WTC11 (cell line): ENCODE measurements around the gene ADM. TPM values are rescaled to one million over a fixed set of nuclear protein-coding genes. Genes with fewer than 3 reads are reported as not detected.

ENCODE experiments used
- ATAC-seq: fragments of 200-7000 bp; cut with Tn5 transposase; 2 replicates; pipeline ENCODE4 v1.10.0; 2021; ENCODE audit warnings: mild to moderate bottlenecking, moderate library complexity
- CTCF ChIA-PET: fragments of 300-600 bp; sonication (Branson Sonifier 250); formaldehyde crosslinking; loops from one replicate; lab custom pipeline; 2021; ENCODE audit warnings: antibody characterized with exemption; lab: Charles Lee
- POLR2A ChIA-PET: fragments of 350-600 bp; sonication (Branson Sonifier 250); formaldehyde crosslinking; loops from one replicate; lab custom pipeline; 2021; ENCODE audit warnings: antibody characterized with exemption; lab: Charles Lee
- DNase-seq: peaks from one replicate; pipeline ENCODE4 v3.0.0; 2021; ENCODE audit warnings: low spot score
- H3K27ac Mint-ChIP-seq: 2 replicates; pipeline ENCODE4 v1.8.0; 2021; ENCODE audit warnings: mixed read lengths
- H3K27me3 Mint-ChIP-seq: 2 replicates; pipeline ENCODE4 v1.8.0; 2021; ENCODE audit warnings: low read depth, mild to moderate bottlenecking, moderate library complexity, mixed read lengths
- H3K36me3 Mint-ChIP-seq: 2 replicates; pipeline ENCODE4 v1.8.0; 2021; ENCODE audit warnings: mixed read lengths
- H3K4me1 Mint-ChIP-seq: 2 replicates; pipeline ENCODE4 v1.8.0; 2022; ENCODE audit warnings: mixed read lengths
- H3K4me3 Mint-ChIP-seq: 2 replicates; pipeline ENCODE4 v1.8.0; 2021; ENCODE audit warnings: mild to moderate bottlenecking, moderate library complexity, mixed read lengths
- H3K9me3 Mint-ChIP-seq: 2 replicates; pipeline ENCODE4 v1.8.0; 2021; ENCODE audit warnings: mixed read lengths
- ATF2 ChIP-seq: sonication (generic); formaldehyde crosslinking; IDR thresholded peaks from 2 replicates; pipeline ENCODE4 v1.8.1; 2022; ENCODE audit warnings: low read depth, missing genetic modification reagents, borderline replicate concordance
- CBFB ChIP-seq: sonication (generic); formaldehyde crosslinking; IDR thresholded peaks from 2 replicates; pipeline ENCODE4 v1.8.1; 2022; ENCODE audit warnings: mild to moderate bottlenecking, low read depth, missing genetic modification reagents
- E2F1 ChIP-seq: sonication (generic); formaldehyde crosslinking; IDR thresholded peaks from 2 replicates; pipeline ENCODE4 v1.8.0; 2022; ENCODE audit warnings: mild to moderate bottlenecking, missing genetic modification reagents
- FOXP1 ChIP-seq: sonication (generic); formaldehyde crosslinking; IDR thresholded peaks from 2 replicates; pipeline ENCODE4 v1.8.0; 2022; ENCODE audit warnings: missing genetic modification reagents, mild to moderate bottlenecking, moderate library complexity, borderline replicate concordance
- JAZF1 ChIP-seq: fragments of 250-450 bp; sonication (Bioruptor Pico); IDR thresholded peaks from 2 replicates; pipeline ENCODE4 v1.9.0; 2021; ENCODE audit warnings: moderate library complexity, mild to moderate bottlenecking, inconsistent platforms
- NR1H2 ChIP-seq: sonication (generic); formaldehyde crosslinking; IDR thresholded peaks from 2 replicates; pipeline ENCODE4 v1.9.0; 2021; ENCODE audit warnings: mild to moderate bottlenecking, moderate library complexity, missing genetic modification reagents
- OVOL2 ChIP-seq: fragments of 250-450 bp; sonication (Bioruptor Pico); IDR thresholded peaks from 2 replicates; pipeline ENCODE4 v1.9.0; 2021; ENCODE audit warnings: mild to moderate bottlenecking, borderline replicate concordance
- TEAD4 ChIP-seq: sonication (generic); formaldehyde crosslinking; IDR thresholded peaks from 2 replicates; pipeline ENCODE4 v1.8.0; 2022; ENCODE audit warnings: mild to moderate bottlenecking, missing genetic modification reagents
- ZNF396 ChIP-seq: fragments of 250-450 bp; sonication (Bioruptor Pico); IDR thresholded peaks from 2 replicates; pipeline ENCODE4 v1.8.0; 2021; ENCODE audit warnings: mild to moderate bottlenecking, moderate library complexity, borderline replicate concordance
- ZNF512 ChIP-seq: sonication (generic); formaldehyde crosslinking; IDR thresholded peaks from 2 replicates; pipeline ENCODE4 v1.8.1; 2022; ENCODE audit warnings: missing genetic modification reagents, borderline replicate concordance
- ZNF671 ChIP-seq: fragments of 250-450 bp; sonication (Bioruptor Pico); IDR thresholded peaks from 2 replicates; pipeline ENCODE4 v1.8.0; 2021; ENCODE audit warnings: mild to moderate bottlenecking
- total RNA-seq: library from RNA; stranded (reverse); gene quantifications from 3 replicates; pipeline ENCODE4 v1.2.3, GENCODE V29; 2021
- TF ChIP-seq, protein P1 (sequence below): sonication (generic); formaldehyde crosslinking; IDR thresholded peaks from 2 replicates; pipeline ENCODE4 v1.8.0; 2023; ENCODE audit warnings: missing genetic modification reagents, mild to moderate bottlenecking, borderline replicate concordance
- TF ChIP-seq, protein P2 (sequence below): sonication (generic); formaldehyde crosslinking; IDR thresholded peaks from 2 replicates; pipeline ENCODE4 v1.8.1; 2023; ENCODE audit warnings: mild to moderate bottlenecking, missing genetic modification reagents, borderline replicate concordance
- TF ChIP-seq, protein P3 (sequence below): sonication (generic); formaldehyde crosslinking; IDR thresholded peaks from 2 replicates; pipeline ENCODE4 v1.8.1; 2022; ENCODE audit warnings: mild to moderate bottlenecking, moderate library complexity, missing genetic modification reagents

ADM gene
- total RNA-seq, 1 experiment from 2014 or later = 18.7 TPM

DNA sequence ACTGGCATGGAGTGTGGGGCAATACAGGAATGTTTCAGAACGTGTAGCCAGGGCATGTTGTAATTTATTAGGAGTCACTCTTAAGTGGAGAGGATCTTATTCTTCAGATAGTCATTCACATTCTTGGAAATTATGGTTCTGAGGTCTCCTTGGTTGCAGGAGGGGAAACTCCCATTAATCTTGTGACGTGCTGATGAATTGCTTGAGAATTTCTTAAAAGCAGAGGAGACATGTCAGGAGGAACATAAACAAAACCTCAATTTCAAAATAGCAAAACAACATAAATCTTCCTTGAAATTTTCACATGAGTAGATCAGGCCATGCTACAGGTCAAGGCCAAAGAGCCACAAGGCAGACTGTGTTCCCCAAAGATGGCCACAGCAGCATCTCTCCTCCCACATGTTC, 50.4 kb downstream of the ADM start (continued):
- TF ChIP-seq, protein P1, sequence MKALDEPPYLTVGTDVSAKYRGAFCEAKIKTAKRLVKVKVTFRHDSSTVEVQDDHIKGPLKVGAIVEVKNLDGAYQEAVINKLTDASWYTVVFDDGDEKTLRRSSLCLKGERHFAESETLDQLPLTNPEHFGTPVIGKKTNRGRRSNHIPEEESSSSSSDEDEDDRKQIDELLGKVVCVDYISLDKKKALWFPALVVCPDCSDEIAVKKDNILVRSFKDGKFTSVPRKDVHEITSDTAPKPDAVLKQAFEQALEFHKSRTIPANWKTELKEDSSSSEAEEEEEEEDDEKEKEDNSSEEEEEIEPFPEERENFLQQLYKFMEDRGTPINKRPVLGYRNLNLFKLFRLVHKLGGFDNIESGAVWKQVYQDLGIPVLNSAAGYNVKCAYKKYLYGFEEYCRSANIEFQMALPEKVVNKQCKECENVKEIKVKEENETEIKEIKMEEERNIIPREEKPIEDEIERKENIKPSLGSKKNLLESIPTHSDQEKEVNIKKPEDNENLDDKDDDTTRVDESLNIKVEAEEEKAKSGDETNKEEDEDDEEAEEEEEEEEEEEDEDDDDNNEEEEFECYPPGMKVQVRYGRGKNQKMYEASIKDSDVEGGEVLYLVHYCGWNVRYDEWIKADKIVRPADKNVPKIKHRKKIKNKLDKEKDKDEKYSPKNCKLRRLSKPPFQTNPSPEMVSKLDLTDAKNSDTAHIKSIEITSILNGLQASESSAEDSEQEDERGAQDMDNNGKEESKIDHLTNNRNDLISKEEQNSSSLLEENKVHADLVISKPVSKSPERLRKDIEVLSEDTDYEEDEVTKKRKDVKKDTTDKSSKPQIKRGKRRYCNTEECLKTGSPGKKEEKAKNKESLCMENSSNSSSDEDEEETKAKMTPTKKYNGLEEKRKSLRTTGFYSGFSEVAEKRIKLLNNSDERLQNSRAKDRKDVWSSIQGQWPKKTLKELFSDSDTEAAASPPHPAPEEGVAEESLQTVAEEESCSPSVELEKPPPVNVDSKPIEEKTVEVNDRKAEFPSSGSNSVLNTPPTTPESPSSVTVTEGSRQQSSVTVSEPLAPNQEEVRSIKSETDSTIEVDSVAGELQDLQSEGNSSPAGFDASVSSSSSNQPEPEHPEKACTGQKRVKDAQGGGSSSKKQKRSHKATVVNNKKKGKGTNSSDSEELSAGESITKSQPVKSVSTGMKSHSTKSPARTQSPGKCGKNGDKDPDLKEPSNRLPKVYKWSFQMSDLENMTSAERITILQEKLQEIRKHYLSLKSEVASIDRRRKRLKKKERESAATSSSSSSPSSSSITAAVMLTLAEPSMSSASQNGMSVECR (CRISPR knock-in tag) = no peak
- no peak for TF ChIP-seq NR1H2 (CRISPR knock-in tag)
- TF ChIP-seq ZNF671 (CRISPR knock-in tag) = no peak
- TF ChIP-seq, protein P2, sequence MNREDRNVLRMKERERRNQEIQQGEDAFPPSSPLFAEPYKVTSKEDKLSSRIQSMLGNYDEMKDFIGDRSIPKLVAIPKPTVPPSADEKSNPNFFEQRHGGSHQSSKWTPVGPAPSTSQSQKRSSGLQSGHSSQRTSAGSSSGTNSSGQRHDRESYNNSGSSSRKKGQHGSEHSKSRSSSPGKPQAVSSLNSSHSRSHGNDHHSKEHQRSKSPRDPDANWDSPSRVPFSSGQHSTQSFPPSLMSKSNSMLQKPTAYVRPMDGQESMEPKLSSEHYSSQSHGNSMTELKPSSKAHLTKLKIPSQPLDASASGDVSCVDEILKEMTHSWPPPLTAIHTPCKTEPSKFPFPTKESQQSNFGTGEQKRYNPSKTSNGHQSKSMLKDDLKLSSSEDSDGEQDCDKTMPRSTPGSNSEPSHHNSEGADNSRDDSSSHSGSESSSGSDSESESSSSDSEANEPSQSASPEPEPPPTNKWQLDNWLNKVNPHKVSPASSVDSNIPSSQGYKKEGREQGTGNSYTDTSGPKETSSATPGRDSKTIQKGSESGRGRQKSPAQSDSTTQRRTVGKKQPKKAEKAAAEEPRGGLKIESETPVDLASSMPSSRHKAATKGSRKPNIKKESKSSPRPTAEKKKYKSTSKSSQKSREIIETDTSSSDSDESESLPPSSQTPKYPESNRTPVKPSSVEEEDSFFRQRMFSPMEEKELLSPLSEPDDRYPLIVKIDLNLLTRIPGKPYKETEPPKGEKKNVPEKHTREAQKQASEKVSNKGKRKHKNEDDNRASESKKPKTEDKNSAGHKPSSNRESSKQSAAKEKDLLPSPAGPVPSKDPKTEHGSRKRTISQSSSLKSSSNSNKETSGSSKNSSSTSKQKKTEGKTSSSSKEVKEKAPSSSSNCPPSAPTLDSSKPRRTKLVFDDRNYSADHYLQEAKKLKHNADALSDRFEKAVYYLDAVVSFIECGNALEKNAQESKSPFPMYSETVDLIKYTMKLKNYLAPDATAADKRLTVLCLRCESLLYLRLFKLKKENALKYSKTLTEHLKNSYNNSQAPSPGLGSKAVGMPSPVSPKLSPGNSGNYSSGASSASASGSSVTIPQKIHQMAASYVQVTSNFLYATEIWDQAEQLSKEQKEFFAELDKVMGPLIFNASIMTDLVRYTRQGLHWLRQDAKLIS (CRISPR knock-in tag) = no peak
- no peak for TF ChIP-seq ATF2
- TF ChIP-seq, protein P3, sequence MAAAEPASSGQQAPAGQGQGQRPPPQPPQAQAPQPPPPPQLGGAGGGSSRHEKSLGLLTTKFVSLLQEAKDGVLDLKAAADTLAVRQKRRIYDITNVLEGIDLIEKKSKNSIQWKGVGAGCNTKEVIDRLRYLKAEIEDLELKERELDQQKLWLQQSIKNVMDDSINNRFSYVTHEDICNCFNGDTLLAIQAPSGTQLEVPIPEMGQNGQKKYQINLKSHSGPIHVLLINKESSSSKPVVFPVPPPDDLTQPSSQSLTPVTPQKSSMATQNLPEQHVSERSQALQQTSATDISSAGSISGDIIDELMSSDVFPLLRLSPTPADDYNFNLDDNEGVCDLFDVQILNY (CRISPR knock-in tag) = no peak
- TF ChIP-seq ZNF512 = no peak

- Mint-ChIP-seq H3K4me1 (peaks cover 41% of the 10 kb centered on the region), H3K36me3 (peaks cover 27% of the 10 kb centered on the region), H3K4me3 (no peak overlapping the region), H3K27me3 (no peaks in the 10 kb centered on the region; the same call in none of the 2 replicates), H3K27ac (no peak overlapping the region), H3K9me3 (peaks cover 36% of the 10 kb centered on the region)
- CTCF ChIA-PET = interaction anchor here (3.8 kb wide), 1 partner anchor 11 kb away, joined by 18 read pairs; no protein-coding TSS in a partner anchor
- POLR2A ChIA-PET = no interaction called here
- DNase-seq (no peak), ATAC-seq (no peak)
- TF ChIP-seq OVOL2 (CRISPR knock-in tag) (no peak), E2F1 (CRISPR knock-in tag) (no peak), ZNF396 (CRISPR knock-in tag) (no peak), TEAD4 (CRISPR knock-in tag) (no peak), JAZF1 (CRISPR knock-in tag) (no peak), CBFB (CRISPR knock-in tag) (no peak), FOXP1 (CRISPR knock-in tag) (no peak), ATF2 (no peak)
- TF ChIP-seq, protein P1 (CRISPR knock-in tag) = no peak
These were observed 51.3 kb downstream of the ADM start for GRCh38 chr11:10356161-10356560.
